GM18508 (cell line): ENCODE data around the gene SPPL2C.

Experiments used
- ATAC-seq: cut with Tn5 transposase; IDR thresholded peaks from one replicate; pipeline ENCODE4 v1.9.1; 2021; ENCODE audit warnings: moderate number of reproducible peaks; ENCODE audit not compliant: insufficient read depth, unreplicated experiment

Gene SPPL2C

GRCh38 chr17:45826919-45827588, 17.6 kb upstream of the SPPL2C start:
- no peak for ATAC-seq

- ATAC-seq, result no peak
Observed at GRCh38 chr17:45828171-45828570, 16.5 kb upstream of the SPPL2C start.

GRCh38 chr17:45828582-45829133, 16.0 kb upstream of the SPPL2C start:
- ATAC-seq, result no peak

- no peak for ATAC-seq
Observed at GRCh38 chr17:45833920-45834319, 10.8 kb upstream of the SPPL2C start.

- ATAC-seq, result no peak
Observed at GRCh38 chr17:45834471-45835396, 9.9 kb upstream of the SPPL2C start.

GRCh38 chr17:45835481-45835880, 9.2 kb upstream of the SPPL2C start:
- ATAC-seq, result no peak

- no peak for ATAC-seq
Observed at GRCh38 chr17:45836047-45837044, 8.3 kb upstream of the SPPL2C start.

GRCh38 chr17:45837187-45837586, 7.5 kb upstream of the SPPL2C start:
- ATAC-seq, result no peak

- no peak for ATAC-seq
Observed at GRCh38 chr17:45837603-45838002, 7.1 kb upstream of the SPPL2C start.

GRCh38 chr17:45838751-45839295, 5.9 kb upstream of the SPPL2C start:
- no peak for ATAC-seq

- no peak for ATAC-seq
Observed at GRCh38 chr17:45839442-45839841, 5.2 kb upstream of the SPPL2C start.

- ATAC-seq, result no peak
Observed at GRCh38 chr17:45841186-45841585, 3.5 kb upstream of the SPPL2C start.

GRCh38 chr17:45841883-45842525, 2.7 kb upstream of the SPPL2C start:
- ATAC-seq, result no peak

- ATAC-seq, result no peak
Observed at GRCh38 chr17:45843722-45844121, 959 bp upstream of the SPPL2C start.

GRCh38 chr17:45845376-45846185, 900 bp downstream of the SPPL2C start:
- ATAC-seq, result no peak

- no peak for ATAC-seq
Observed at GRCh38 chr17:45846223-45846622, 1.5 kb downstream of the SPPL2C start.

GRCh38 chr17:45846646-45847045, 2.0 kb downstream of the SPPL2C start:
- ATAC-seq, result no peak

GRCh38 chr17:45847101-45847500, 2.4 kb downstream of the SPPL2C start:
- ATAC-seq, result no peak

GRCh38 chr17:45847747-45848146, 3.1 kb downstream of the SPPL2C start:
- ATAC-seq, result no peak
